Measurements from ENCODE around the gene SRBD1.

- TF ChIP-seq POLR2AphosphoS5 (IDR thresholded peaks at IDR 0.05; ENCODE audit: low read depth, low read length), result no peak
- TF ChIP-seq REST (IDR thresholded peaks at IDR 0.05; ENCODE audit: low read depth), result no peak
- TF ChIP-seq ELF1 (IDR thresholded peaks at IDR 0.05; ENCODE audit: borderline replicate concordance, low read depth), result no peak
- no peak for TF ChIP-seq MAX (IDR thresholded peaks at IDR 0.05)
- TF ChIP-seq CTCF (IDR thresholded peaks at IDR 0.05 in 2 of 3, conservative IDR thresholded peaks at IDR 0.05 in 1 of 3; ENCODE audit: borderline replicate concordance in 1 of 3, insufficient read depth in 1 of 3, low read depth in 2 of 3, low read length in 2 of 3), result no peak
Measured at GRCh38 chr2:45498661-45499550, 112.2 kb downstream of the SRBD1 start.

All from HCT116 (cell line).